ENCODE data around the gene ACHE.

- TF ChIP-seq CTCF (IDR thresholded peaks at IDR 0.05) (no peak), EZH2 (IDR thresholded peaks at IDR 0.05) (no peak)
These were observed 29.0 kb downstream of the ACHE start for GRCh38 chr7:100866729-100867039.
